ENCODE data around the gene DCHS1. TPM values are rescaled to one million over a fixed set of nuclear protein-coding genes. Genes with fewer than 3 reads are reported as not detected.

Gene DCHS1
- total and polyA plus RNA-seq, 10 of the 15 experiments (the other 5 are each of a cell fraction or from before 2014, with no cell fraction given) = 0.02 to 0.64 (median 0.18) TPM; not detected in 1

DNA sequence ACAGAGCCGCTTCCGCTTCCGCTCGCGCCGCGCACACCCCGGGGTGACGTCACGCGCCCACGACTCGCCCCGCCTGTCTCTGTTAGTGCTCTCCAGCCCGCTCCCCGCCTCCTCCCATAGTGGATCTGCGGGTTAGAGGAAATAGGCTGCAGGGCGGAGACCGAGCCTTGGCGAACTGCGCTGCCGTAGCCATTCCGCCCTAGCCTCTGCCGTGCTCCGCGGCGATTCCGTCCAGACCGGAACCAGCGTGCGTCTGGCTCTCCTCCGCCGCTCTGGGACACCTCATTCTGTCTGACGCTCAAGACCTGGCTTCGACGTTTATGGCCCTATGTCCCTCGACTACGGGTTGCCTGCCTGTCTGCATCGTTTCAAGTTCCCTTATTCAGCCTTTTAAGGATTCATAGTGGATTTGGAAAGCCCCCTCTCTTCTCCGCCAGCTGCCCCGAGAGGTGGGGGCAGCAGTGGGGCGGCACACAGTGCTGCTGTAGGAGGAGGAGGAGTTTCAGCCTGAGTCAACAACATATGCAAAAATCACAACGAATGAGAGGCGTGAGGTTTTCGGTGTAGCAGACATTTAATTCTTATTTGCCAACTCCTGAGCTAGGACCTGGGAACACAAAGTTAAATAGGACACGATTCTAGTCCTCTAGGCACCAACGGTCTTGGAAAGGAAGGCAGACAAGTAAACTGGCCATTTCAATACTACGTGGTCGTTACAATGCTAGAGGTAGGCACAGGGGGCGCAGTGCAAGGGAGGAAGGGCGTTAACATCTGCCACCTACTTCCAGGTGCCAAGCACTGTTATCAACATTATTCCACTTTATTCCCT, 43.2 kb downstream of the DCHS1 start, which contains the start of gene TAF10 (continued):
- TF ChIP-seq, protein P1, sequence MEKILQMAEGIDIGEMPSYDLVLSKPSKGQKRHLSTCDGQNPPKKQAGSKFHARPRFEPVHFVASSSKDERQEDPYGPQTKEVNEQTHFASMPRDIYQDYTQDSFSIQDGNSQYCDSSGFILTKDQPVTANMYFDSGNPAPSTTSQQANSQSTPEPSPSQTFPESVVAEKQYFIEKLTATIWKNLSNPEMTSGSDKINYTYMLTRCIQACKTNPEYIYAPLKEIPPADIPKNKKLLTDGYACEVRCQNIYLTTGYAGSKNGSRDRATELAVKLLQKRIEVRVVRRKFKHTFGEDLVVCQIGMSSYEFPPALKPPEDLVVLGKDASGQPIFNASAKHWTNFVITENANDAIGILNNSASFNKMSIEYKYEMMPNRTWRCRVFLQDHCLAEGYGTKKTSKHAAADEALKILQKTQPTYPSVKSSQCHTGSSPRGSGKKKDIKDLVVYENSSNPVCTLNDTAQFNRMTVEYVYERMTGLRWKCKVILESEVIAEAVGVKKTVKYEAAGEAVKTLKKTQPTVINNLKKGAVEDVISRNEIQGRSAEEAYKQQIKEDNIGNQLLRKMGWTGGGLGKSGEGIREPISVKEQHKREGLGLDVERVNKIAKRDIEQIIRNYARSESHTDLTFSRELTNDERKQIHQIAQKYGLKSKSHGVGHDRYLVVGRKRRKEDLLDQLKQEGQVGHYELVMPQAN (conservative IDR thresholded peaks at IDR 0.05) = 0 out of 2 replicates have a peak, but pooled peaks have one; percentile 27
- TF ChIP-seq TBL1XR1 (IDR thresholded peaks at IDR 0.05; ENCODE audit: low read depth, low read length) (no peak), RELA (IDR thresholded peaks at IDR 0.05; ENCODE audit: borderline replicate concordance, partially characterized antibody) (peak; percentile 83), PML (IDR thresholded peaks at IDR 0.05; ENCODE audit: low read length) (peak; percentile 95), GATAD2B (conservative IDR thresholded peaks at IDR 0.05; ENCODE audit: low read depth) (peak; percentile 70; the same call in 1 of the 2 replicates), ZBED1 (IDR thresholded peaks at IDR 0.05; ENCODE audit: borderline replicate concordance) (peak; percentile 39; the same call in 1 of the 2 replicates), RB1 (IDR thresholded peaks at IDR 0.05; ENCODE audit: borderline replicate concordance) (peak; percentile 53; the same call in 1 of the 2 replicates), ZBTB40 (IDR thresholded peaks at IDR 0.05; ENCODE audit: borderline replicate concordance) (peak; percentile 68; the same call in 1 of the 2 replicates), JUNB (IDR thresholded peaks at IDR 0.05) (0 out of 2 replicates have a peak, but pooled peaks have one; percentile 10)

Data from GM12878 (cell line).